DOHH2 (cell line): ENCODE results near the gene KIF23.

Source experiments
- H3F3A ChIP-seq: fragments of 200-600 bp; sonication (generic), shearing (Covaris generic); 2 replicates; pipeline ENCODE4 v1.6.0; 2016; ENCODE audit warnings: antibody characterized with exemption, mild to moderate bottlenecking; ENCODE audit not compliant: control insufficient read depth, insufficient read depth
- H3K27ac ChIP-seq: fragments of 200-600 bp; sonication (generic); 2 replicates; pipeline ENCODE4 v1.5.1; 2014; ENCODE audit warnings: low read depth, mild to moderate bottlenecking, low read length, moderate library complexity
- H3K27me3 ChIP-seq: fragments of 200-600 bp; sonication (generic); 2 replicates; pipeline ENCODE4 v1.6.1; 2014; ENCODE audit warnings: mild to moderate bottlenecking, low read length, mixed read lengths; ENCODE audit not compliant: control insufficient read depth
- H3K36me3 ChIP-seq: fragments of 200-600 bp; sonication (generic); 2 replicates; pipeline ENCODE4 v1.6.1; 2014; ENCODE audit warnings: mild to moderate bottlenecking, low read length, moderate library complexity, mixed read lengths; ENCODE audit not compliant: control insufficient read depth
- H3K4me1 ChIP-seq: fragments of 200-600 bp; sonication (generic); 2 replicates; pipeline ENCODE4 v1.6.1; 2014; ENCODE audit warnings: mild to moderate bottlenecking, low read length, mixed read lengths; ENCODE audit not compliant: control insufficient read depth
- H3K4me2 ChIP-seq: fragments of 200-600 bp; sonication (generic); 2 replicates; pipeline ENCODE4 v1.6.0; 2014; ENCODE audit warnings: mild to moderate bottlenecking, low read length, moderate library complexity
- H3K4me3 ChIP-seq: fragments of 200-600 bp; sonication (generic); 2 replicates; pipeline ENCODE4 v1.5.1; 2014; ENCODE audit warnings: mild to moderate bottlenecking, low read length, mixed read lengths
- H3K79me2 ChIP-seq: fragments of 200-600 bp; sonication (generic); 2 replicates; pipeline ENCODE4 v1.6.1; 2014; ENCODE audit warnings: mild to moderate bottlenecking, low read length, mixed read lengths; ENCODE audit not compliant: control insufficient read depth
- H3K9me2 ChIP-seq: fragments of 200-600 bp; sonication (generic); replicated peaks from 2 replicates; pipeline ENCODE4 v1.6.1; 2014; ENCODE audit warnings: mild to moderate bottlenecking, low read length, mixed read lengths; ENCODE audit not compliant: control insufficient read depth
- H3K9me3 ChIP-seq: fragments of 200-600 bp; sonication (generic); 2 replicates; pipeline ENCODE4 v1.6.1; 2014; ENCODE audit warnings: antibody characterized with exemption, low read length, mixed read lengths; ENCODE audit not compliant: control insufficient read depth, insufficient read depth
- H4K20me1 ChIP-seq: fragments of 200-600 bp; sonication (generic); 2 replicates; pipeline ENCODE4 v1.6.0; 2014; ENCODE audit warnings: low read depth, mild to moderate bottlenecking, antibody characterized with exemption, low read length, moderate library complexity; ENCODE audit not compliant: control insufficient read depth, insufficient read depth
- EZH2phosphoT487 ChIP-seq: fragments of 200-600 bp; sonication (generic); IDR thresholded peaks from 2 replicates; pipeline ENCODE4 v1.6.1; 2017; ENCODE audit warnings: borderline replicate concordance, mild to moderate bottlenecking, antibody characterized with exemption, low read length, moderate library complexity, mixed read lengths
- TF ChIP-seq, protein P1 (sequence below): fragments of 200-600 bp; sonication (generic); IDR thresholded peaks from one replicate; pipeline ENCODE4 v1.5.1; 2014; ENCODE audit warnings: antibody characterized with exemption, mild to moderate bottlenecking, low read depth, low read length; ENCODE audit not compliant: poor library complexity, severe bottlenecking

Gene KIF23

DNA sequence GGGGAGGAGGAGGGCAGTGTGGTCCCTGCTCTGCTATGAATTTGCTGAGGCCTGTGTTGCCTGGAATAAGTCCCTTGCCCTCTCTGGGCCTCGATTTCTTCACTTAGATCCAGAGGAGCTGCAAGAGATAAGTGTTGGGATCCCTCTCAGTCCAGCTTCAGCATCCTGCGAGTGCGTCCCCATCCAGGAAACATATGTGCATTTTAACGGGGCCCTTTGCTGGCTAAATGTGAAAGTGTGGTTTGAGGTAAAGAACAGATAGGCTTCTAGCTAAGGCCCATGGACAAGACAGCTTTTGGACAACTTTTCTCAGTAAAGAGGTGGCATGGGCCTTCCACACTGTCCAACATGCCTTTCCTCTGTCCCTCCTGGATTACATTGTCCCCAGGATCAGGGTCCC lies 64.9 kb downstream of the KIF23 start:
- TF ChIP-seq EZH2phosphoT487: no peak
- TF ChIP-seq, protein P1, sequence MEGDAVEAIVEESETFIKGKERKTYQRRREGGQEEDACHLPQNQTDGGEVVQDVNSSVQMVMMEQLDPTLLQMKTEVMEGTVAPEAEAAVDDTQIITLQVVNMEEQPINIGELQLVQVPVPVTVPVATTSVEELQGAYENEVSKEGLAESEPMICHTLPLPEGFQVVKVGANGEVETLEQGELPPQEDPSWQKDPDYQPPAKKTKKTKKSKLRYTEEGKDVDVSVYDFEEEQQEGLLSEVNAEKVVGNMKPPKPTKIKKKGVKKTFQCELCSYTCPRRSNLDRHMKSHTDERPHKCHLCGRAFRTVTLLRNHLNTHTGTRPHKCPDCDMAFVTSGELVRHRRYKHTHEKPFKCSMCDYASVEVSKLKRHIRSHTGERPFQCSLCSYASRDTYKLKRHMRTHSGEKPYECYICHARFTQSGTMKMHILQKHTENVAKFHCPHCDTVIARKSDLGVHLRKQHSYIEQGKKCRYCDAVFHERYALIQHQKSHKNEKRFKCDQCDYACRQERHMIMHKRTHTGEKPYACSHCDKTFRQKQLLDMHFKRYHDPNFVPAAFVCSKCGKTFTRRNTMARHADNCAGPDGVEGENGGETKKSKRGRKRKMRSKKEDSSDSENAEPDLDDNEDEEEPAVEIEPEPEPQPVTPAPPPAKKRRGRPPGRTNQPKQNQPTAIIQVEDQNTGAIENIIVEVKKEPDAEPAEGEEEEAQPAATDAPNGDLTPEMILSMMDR: no peak
- Histone ChIP-seq H3K27me3 (peaks cover 13% of the 10 kb centered on the region), H3K4me3 (no peak overlapping the region), H3K9me2 (no peaks in the 10 kb centered on the region), H3K27ac (no peak overlapping the region), H3K36me3 (no peaks in the 10 kb centered on the region), H4K20me1 (no peaks in the 10 kb centered on the region), H3K79me2 (no peaks in the 10 kb centered on the region), H3K4me1 (0 out of 2 replicates have a peak, but pooled peaks cover 4% of the 10 kb centered on the region), H3F3A (no peaks in the 10 kb centered on the region), H3K4me2 (no peak overlapping the region), H3K9me3 (no peaks in the 10 kb centered on the region)

DNA sequence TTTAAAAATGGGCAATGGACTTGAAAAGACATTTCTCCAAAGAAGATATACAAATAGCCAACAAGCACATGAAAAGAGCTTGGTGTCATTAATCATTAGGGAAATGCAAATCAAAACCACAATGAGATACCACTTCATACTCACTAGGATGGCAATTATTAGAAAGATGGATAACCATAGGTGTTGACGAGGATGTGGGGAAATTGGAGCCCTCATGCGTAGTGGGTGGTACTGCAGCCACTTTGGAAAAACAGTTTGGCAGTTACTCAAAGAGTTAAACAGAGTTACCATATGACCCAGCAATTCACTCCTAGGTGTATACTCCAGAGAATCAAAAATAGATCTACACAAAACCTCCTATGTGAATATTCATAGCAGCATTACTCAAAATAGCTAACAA lies 65.8 kb downstream of the KIF23 start:
- TF ChIP-seq EZH2phosphoT487: no peak
- TF ChIP-seq, protein P1: no peak
- H3K79me2 ChIP-seq: no peaks in the 10 kb centered on the region
- no peak overlapping the region for H3K4me3 ChIP-seq
- H4K20me1 ChIP-seq: no peaks in the 10 kb centered on the region
- no peaks in the 10 kb centered on the region for H3K9me2 ChIP-seq
- peaks cover 13% of the 10 kb centered on the region for H3K27me3 ChIP-seq
- H3K36me3 ChIP-seq: no peaks in the 10 kb centered on the region
- H3F3A ChIP-seq: no peaks in the 10 kb centered on the region
- H3K4me2 ChIP-seq: no peak overlapping the region
- H3K4me1 ChIP-seq: 0 out of 2 replicates have a peak, but pooled peaks cover 4% of the 10 kb centered on the region
- H3K9me3 ChIP-seq: no peaks in the 10 kb centered on the region
- no peak overlapping the region for H3K27ac ChIP-seq

DNA sequence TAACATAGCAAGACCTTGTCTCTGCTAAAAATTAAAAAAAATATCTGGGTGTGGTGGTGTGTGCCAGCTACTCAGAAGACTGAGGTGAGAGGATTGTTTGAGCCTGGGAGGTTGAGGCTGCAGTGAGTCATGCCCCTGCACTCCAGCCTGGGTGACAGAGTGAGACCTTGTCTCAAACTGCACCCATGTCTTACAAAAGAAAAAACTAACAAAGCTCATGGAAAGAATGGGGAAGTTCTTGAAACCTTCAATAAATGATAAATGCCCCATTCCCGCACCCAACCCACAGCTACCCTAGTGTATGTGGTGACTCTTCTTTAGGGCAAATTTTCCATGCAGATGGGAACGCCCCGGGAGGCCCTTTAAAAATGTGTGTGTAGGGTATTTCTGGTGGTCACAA lies 66.8 kb downstream of the KIF23 start:
- Histone ChIP-seq H4K20me1 (no peaks in the 10 kb centered on the region), H3K4me2 (no peak overlapping the region), H3K27me3 (peaks cover 19% of the 10 kb centered on the region), H3K9me3 (no peaks in the 10 kb centered on the region), H3K9me2 (no peaks in the 10 kb centered on the region), H3K4me1 (0 out of 2 replicates have a peak, but pooled peaks cover 4% of the 10 kb centered on the region), H3K79me2 (no peaks in the 10 kb centered on the region), H3K4me3 (no peak overlapping the region), H3K36me3 (no peaks in the 10 kb centered on the region), H3F3A (no peaks in the 10 kb centered on the region), H3K27ac (no peak overlapping the region)
- TF ChIP-seq, protein P1: no peak
- TF ChIP-seq EZH2phosphoT487: no peak
